Measurements from ENCODE around the gene TTLL11.

DNA sequence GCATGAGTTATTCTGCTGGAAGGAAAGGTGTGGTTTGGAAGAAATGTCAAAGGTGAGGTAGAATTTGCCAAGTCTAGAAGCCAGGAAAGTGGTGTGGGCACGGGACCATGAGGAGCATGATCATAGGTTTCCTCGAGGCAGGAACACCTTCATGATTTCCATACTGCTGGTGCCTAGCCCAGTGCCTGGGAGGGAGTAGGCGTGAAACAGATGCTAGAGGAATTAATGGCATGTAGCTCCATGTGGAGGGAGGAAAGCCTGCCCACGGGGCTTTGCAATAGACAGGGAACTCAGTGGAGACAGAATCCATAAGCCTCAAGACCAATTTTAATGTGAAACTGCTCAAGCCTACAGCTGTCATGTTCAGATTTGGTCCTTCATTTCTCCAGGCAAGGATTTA, 35.1 kb downstream of the TTLL11 start:
- TF ChIP-seq, protein P1, sequence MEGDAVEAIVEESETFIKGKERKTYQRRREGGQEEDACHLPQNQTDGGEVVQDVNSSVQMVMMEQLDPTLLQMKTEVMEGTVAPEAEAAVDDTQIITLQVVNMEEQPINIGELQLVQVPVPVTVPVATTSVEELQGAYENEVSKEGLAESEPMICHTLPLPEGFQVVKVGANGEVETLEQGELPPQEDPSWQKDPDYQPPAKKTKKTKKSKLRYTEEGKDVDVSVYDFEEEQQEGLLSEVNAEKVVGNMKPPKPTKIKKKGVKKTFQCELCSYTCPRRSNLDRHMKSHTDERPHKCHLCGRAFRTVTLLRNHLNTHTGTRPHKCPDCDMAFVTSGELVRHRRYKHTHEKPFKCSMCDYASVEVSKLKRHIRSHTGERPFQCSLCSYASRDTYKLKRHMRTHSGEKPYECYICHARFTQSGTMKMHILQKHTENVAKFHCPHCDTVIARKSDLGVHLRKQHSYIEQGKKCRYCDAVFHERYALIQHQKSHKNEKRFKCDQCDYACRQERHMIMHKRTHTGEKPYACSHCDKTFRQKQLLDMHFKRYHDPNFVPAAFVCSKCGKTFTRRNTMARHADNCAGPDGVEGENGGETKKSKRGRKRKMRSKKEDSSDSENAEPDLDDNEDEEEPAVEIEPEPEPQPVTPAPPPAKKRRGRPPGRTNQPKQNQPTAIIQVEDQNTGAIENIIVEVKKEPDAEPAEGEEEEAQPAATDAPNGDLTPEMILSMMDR (IDR thresholded peaks at IDR 0.05): no peak
- no peak for TF ChIP-seq POLR2AphosphoS5 (IDR thresholded peaks at IDR 0.05)

Measured in suprapubic skin (tissue), 3 donors.